ENCODE measurements around the gene HOMER1. TPM values are rescaled to one million over a fixed set of nuclear protein-coding genes. Genes with fewer than 3 reads are reported as not detected.
A peak's percentile ranks its signal among the peaks of the same experiment; 100 is the strongest.

Gene HOMER1
- total RNA-seq, 1 donor: 6.8 TPM

DNA sequence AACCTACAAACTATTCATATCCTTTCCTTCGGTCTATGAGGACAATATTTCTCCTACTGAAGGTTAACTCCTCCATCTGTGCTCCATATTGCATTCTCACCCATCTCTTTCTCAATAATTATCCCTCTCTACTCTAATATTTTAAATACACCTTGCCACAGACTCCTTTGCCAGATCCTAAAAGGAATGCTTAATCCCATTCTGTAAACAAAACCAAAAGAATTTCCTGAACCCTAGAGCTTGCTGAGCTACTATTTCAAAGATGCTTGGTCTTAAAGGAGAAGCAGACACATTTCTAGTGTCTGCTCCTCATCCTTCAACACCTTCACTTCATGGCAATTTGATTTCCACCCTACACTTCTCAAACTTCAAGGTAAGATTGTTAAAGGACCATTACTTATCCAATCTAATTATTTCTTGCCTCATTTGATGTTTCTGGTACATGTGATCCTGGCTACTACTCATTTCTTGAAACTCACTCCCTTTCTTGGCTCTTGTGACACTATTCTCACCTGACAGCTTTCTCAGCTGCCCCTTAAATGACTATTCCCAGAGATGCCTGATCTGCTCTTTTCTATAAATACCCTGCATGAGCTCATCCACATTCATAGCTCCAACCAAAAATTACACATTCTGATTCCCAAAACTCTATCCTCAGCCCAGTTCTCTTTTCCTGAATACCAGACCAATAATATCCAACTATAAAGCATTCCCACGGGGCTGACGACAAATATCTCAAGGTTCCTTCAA lies 20.2 kb downstream of the HOMER1 start:
- TF ChIP-seq, protein P1, sequence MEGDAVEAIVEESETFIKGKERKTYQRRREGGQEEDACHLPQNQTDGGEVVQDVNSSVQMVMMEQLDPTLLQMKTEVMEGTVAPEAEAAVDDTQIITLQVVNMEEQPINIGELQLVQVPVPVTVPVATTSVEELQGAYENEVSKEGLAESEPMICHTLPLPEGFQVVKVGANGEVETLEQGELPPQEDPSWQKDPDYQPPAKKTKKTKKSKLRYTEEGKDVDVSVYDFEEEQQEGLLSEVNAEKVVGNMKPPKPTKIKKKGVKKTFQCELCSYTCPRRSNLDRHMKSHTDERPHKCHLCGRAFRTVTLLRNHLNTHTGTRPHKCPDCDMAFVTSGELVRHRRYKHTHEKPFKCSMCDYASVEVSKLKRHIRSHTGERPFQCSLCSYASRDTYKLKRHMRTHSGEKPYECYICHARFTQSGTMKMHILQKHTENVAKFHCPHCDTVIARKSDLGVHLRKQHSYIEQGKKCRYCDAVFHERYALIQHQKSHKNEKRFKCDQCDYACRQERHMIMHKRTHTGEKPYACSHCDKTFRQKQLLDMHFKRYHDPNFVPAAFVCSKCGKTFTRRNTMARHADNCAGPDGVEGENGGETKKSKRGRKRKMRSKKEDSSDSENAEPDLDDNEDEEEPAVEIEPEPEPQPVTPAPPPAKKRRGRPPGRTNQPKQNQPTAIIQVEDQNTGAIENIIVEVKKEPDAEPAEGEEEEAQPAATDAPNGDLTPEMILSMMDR (IDR thresholded peaks at IDR 0.05; ENCODE audit: insufficient read depth, low read length): no peak
- no peak overlapping the region for H3K4me3 ChIP-seq (ENCODE audit: low read depth, low read length)
- peak; percentile 21 for DNase-seq (ENCODE audit: low read depth)

DNA sequence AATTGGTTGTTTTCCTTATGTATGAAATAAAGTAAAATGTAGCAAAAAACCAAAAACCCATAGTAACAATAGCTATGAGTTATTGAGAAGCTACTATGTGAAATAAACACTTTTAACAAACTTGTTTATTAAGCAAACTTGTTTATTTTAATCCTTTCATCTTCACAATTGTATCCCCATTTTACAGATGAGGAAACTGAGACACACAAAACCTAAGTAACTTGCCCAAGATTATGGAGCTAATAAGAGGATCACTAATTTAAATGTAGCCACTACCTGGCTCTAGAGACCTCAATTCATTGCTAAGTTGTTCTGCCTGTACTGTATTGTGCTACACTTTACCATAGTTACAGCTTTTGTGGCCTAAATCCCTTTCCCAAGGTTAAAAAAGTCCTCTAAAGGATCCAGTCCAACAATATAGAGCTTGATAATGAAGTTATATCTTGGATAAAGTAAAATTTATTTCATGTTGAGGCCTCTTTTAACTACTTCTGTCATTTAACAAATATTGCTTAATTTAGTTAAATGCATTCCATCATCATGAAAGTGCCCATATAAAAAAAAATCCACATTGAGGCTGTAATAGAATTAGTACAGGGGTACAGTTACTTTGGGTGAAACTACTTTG lies 22.1 kb downstream of the HOMER1 start:
- TF ChIP-seq, protein P1 (IDR thresholded peaks at IDR 0.05; ENCODE audit: insufficient read depth, low read length): no peak
- no peak overlapping the region for H3K4me3 ChIP-seq (ENCODE audit: low read depth, low read length)
- DNase-seq (ENCODE audit: low read depth): no peak

DNA sequence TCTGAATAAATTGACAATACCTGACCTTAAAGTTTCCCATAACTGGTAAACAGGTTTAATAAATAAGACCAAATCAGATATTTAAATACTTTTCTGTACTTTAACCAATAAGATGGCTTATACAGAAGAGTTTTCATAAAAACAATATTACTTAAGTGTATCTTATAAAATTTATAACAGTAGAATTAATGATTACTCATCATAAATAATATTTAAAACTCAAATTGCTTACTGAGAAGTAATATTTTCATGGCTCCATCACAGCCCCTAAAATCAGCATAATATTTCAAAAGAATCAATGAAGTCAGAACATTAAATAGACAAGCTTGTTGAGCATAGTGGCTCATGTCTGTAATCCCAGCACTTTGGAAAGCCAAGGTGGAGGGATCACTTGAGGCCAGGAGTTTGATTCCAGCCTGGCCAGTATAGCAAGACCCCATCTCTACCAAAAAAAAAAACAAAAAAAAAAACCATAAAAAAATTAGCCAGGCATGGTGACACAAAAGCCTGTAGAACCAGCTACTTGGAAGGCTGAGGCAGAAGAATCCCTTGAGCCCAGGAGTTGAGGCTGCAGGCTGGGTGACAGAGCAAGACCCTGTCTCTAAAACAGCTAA lies 23.5 kb downstream of the HOMER1 start:
- TF ChIP-seq, protein P1 (IDR thresholded peaks at IDR 0.05; ENCODE audit: insufficient read depth, low read length): no peak
- DNase-seq (ENCODE audit: low read depth): no peak
- no peak overlapping the region for H3K4me3 ChIP-seq (ENCODE audit: low read depth, low read length)

DNA sequence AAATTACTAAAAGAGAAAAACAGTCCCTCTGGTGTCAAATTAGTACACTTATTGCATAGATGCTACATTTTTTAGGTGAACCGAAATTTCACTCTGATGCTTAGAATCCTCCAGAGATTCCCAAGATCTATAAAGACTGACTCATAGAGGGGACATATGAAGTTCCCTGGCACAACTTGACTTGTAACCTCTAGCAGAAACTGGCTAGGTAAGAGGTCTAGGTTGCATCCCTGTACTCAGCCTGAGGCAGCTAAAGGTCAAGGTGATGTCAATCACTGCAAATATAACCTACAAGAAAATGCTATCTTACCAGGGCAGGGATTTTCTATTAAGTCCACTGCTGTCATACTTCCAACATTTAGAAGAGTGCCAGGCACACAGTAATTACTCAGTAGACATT lies 24.2 kb downstream of the HOMER1 start:
- TF ChIP-seq, protein P1 (IDR thresholded peaks at IDR 0.05; ENCODE audit: insufficient read depth, low read length): no peak
- H3K4me3 ChIP-seq (ENCODE audit: low read depth, low read length): no peak overlapping the region
- no peak for DNase-seq (ENCODE audit: low read depth)

DNA sequence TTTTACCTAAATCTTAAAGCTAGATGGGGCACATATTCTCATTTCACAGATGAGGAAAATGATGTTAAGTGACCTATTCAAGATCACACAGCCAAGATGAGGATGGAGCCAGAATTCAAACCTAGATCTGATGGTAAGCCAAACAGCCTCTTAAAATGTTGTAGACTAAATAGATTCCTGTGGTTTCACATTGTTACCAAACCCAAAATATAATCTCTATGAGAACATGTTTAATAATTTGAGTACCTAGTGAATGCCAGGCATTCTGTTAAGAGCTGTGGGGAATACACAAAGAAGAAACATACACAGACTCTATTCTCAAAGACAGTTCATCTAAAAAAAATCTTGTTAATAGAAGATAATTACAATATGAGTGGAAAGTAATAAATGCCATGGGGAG lies 25.2 kb downstream of the HOMER1 start:
- DNase-seq (ENCODE audit: low read depth): peak; percentile 78
- no peak overlapping the region for H3K4me3 ChIP-seq (ENCODE audit: low read depth, low read length)
- TF ChIP-seq, protein P1 (IDR thresholded peaks at IDR 0.05; ENCODE audit: insufficient read depth, low read length): no peak

DNA sequence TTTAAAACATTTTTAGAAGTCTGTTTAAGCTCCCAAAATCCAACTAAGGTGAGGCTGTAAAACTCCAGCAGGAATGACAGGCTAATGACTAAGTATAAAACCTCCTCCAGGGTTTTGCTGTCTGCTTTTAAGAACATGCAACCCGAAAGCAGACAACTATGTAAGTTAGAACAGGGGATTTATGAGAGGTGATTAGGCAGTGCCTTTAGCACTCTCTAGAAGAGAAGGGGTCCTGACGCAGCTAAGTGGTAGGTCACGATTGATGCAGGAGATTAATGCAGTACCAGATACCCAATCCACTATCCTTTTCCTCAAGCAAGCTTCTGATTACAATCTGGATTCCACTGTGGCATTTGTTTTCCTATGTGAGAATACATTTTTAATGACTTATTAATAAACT lies 25.9 kb downstream of the HOMER1 start:
- no peak overlapping the region for H3K4me3 ChIP-seq (ENCODE audit: low read depth, low read length)
- no peak for DNase-seq (ENCODE audit: low read depth)
- TF ChIP-seq, protein P1 (IDR thresholded peaks at IDR 0.05; ENCODE audit: insufficient read depth, low read length): no peak

All from fibroblast of the aortic adventitia (primary cell).